NCI-H510A treated with DMSO at 0.1 percent for 48 hours (cell line): ENCODE results near the gene LILRA6.
"Not testable (repeated sequence)": the region's sequence is repeated elsewhere in the genome, so short reads cannot be mapped to it uniquely, and the experiment has no call there.

ENCODE experiments used
- DNase-seq: peaks from one replicate; lab custom pipeline; 2025; lab: John Stamatoyannopoulos, UW

Gene LILRA6

DNA sequence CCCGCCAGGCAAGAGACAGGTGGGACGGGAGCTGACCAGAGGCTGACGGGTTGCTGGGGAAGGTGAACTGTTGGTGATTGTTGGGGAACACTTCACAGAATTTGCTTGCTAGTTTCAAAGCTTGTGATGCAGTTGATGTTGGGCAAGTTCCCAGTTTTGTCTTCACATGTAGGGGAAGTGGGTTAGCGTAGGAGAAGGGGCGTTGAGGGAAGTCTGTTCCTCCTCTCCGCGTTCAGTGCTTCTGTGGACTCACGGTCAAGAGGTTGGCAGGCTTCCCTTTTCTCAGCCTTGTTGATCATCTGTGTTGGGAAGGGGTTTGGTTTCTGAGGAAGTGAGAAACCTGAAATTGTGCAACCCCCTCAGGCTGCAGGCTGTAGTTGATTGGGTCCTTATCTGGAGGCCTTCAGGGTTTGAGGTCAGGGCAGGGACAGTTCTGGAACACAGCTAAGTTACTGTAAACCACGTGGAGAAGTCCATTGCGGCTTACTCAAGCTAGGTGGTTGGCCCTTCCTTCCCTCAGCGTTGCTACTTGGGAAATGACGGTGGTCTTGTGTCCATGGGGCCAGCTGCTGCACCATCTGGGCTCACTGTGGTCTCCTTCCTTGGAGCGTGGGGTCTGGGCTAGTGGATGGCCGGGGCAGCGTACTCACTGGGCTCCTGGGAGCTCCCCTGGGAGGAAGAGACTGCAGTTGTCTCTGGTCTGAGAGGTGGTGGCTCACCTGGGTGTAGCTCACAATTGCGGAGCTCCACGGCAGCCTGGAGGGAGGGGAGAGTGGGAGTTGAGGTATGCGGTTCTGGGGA, 34.4 kb downstream of the LILRA6 start:
- DNase-seq: no peak

DNA sequence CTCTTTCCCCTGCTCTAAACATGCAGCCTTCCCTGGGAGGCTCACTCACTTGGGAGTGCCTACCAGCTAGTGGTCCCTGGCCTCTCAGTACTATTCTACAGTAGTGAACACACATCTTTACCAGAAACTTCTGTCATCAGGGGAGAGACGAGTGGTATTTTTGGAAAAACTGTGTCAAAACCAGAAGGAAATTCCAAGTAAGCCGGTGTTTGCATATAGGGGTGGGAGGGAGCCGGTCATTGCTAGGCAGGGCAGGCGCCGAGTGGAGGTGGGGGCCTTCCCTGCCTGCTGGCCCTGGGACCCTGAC, 35.0 kb downstream of the LILRA6 start:
- no peak for DNase-seq

DNA sequence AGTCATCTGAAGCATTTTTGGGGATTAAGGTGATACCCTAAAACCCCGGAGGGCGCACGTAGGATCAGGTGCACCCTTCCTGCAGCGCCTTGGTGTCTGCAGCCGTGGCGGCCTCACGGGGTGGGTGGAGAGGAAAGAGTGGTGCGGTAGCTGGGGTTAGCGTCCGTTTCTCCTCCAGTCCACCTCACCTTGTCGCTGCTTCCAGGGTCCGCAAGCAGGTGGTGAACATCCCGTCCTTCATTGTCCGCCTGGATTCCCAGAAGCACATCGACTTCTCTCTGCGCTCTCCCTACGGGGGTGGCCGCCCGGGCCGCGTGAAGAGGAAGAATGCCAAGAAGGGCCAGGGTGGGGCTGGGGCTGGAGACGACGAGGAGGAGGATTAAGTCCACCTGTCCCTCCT, 35.4 kb downstream of the LILRA6 start:
- not testable (repeated sequence) for DNase-seq

DNA sequence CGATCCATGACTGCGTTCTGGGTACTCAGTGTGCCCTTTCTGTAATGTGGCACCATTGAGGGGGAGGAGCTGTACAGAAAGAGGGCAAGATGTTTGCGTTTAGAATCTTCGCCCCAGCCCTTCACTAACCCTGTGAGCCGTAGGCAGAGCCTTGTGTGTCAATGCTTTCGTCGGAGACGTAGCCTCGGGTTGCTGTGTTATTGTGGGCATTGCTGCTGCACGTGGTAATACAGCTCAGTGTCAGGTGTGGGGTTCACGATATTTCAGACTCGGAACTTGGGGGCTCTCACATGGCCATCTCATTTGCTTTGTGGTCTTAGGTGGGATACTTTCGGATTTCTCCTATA, 35.8 kb downstream of the LILRA6 start:
- DNase-seq: no peak

DNA sequence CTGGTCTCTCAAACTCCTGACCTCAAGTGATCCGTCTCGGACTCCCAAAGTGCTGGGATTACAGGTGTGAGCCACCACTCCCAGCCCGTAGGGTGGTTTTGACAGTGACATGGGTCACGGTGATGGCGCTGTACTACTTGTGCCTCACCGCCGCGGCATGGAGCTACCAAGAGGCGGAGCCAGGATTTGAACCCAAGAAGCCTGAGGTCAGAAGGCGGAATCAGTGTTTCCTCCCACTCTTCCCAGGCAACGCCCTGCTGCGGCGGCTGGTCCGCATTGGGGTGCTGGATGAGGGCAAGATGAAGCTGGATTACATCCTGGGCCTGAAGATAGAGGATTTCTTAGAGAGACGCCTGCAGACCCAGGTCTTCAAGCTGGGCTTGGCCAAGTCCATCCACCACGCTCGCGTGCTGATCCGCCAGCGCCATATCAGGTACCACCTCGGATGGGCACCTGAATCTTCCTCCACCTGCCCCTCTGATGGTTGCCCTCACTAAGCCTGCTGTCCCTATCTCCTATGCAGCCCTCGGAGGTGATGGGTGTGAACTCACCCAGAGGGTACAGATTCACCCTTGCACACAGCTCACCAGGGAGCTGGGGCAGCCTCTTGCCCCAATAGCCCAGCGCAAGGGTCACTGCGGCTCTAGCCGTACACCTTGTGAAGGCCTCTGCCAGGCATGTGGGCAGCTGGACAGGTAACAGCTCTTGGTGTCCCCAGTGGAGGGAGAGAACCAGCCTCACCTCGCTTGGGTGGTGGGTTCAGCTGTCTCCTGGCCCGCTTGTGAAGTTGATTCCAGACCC, 36.4 kb downstream of the LILRA6 start:
- no peak for DNase-seq

DNA sequence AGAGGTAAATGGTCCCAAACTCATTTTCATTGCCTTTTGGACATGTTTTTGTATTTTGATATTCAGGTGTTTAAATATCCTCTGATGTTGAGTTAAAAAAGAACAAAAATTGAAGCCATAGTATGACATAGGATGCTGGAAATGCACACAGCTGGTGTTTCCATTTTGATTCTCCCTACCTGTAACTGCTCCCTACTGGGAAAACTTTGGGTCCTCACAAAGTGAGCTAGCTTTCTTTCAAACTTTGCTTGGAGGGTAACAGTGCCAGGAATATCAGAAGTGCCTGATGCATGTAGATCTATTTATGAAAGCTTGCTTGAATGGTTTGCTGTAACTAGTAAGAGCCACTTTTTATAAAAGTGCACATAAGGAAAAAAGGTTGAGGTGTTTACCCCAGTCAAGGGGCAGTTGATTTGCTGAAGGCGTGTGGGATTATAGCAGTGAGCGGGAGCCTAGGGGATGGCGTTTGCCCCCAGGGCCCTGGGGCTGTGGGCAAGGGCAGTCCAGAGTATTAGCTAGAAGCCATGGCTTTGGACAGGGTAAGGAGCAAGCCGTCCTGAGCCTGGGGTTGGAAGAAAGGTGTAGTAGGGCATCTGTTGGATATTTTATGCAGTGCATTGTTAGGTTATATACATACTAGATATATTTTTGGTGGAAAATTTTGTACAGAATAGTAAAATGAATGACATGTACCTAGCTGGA, 37.7 kb downstream of the LILRA6 start:
- no peak for DNase-seq

DNA sequence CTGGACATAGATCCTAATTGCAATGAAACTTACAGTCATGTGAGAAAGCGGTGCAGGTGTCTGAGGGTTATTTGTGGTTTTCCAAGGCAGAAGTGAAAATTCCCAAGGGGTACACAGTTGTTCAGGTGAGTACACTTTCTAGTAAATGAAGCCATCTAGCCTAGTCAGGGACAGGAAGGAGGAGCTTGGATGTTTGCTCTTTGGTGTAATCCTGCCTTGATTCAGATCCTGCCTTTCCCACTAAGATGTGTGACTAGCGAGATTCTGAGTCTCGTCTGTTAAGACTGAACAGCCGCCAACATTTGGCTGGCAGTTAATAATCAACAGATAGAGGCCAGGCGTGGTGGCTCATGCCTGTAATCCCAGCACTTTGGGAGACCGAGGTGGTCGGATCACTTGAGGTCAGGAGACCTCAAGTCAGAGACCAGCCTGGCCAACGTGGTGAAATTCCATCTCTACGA, 39.4 kb downstream of the LILRA6 start:
- no peak for DNase-seq

DNA sequence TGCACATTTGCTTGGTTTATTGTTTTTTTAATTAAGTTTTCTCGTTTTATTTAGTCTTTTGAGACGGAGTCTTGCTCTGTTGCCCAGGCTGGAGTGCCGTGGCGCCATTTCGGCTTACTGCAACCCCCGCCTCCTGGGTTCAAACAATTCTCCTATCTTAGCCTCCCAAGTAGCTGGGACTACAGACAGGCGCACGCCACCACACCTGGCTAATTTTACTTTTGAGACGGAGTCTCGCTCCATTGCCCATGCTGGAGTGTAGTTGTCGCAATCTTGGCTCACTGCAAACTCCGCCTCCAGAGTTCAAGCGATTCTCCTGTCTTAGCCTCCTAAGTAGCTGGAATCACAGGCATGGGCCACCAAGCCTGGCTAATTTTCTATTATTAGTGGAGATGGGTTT, 40.6 kb downstream of the LILRA6 start:
- no peak for DNase-seq

DNA sequence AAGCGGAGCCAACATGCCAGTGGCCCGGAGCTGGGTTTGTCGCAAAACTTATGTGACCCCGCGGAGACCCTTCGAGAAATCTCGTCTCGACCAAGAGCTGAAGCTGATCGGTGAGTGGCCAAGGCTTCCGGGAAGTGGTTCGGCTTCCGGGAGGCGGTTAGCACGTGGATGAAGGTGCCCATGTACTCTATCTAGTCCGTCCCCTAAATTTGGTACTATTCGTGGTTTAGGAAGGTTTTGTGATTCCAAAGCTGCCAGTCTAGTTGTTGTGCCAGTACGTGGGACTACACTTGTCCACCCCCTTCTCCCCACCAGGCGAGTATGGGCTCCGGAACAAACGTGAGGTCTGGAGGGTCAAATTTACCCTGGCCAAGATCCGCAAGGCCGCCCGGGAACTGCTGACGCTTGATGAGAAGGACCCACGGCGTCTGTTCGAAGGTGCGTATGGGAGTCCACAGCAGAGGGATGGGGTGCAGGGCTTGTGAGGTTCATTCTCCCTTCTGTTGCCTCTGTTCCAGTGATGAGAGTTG, 41.4 kb downstream of the LILRA6 start:
- DNase-seq: no peak

DNA sequence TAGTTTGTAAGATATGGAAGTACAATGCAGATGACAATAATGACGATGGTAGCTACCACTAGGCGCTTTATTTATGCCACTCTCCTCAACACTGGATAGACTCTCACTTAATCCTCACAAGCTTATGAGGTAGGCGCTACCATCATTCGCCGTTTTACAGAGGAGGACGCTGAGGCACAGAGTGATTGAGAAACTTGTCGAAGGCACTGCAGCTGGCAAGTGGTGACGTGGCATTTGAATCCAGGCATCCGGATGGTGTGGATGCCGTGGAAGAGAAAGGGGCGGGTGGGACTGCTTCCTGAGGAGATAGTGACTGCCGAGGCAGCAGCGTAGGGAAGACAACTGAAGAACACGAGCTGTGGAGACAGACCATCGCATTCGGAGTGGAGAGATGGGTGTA, 43.2 kb downstream of the LILRA6 start:
- DNase-seq: no peak

DNA sequence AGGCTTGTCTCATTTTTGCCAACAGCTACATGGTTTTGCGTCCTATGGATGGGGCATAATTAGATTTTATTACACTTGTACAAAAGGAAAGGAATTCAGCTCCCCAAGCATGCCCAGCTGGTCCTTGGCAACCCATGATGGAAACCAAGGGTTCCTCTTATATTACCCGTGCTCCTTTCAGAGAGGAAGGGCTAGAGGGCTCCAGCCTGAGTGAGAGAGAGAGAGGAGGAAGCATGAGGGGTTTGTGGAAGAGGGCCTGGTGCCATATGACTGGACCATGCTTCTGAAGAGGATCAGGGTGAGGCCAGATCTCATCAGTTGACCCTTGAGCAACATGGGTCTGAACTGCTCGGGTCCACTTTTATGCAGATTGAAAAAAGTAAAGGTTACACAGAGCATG, 45.5 kb downstream of the LILRA6 start:
- no peak for DNase-seq

DNA sequence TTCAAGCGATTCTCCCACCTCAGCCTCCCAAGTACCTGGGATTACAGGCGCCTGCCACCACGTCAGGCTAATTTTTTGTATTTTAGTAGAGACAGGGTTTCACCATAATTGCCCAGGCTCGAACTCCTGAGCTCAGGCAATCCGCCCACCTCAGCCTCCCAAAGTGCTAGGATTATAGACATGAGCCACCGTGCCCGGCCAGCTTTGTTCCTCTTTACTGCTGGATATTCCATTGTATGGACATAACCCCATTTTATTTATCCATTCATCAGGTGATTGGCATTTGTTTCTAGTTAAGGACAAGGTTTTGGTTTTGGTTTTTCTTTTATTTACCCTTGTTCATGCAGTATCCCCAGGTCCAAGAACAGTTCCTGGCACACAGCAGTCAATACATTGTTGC, 46.1 kb downstream of the LILRA6 start:
- no peak for DNase-seq

DNA sequence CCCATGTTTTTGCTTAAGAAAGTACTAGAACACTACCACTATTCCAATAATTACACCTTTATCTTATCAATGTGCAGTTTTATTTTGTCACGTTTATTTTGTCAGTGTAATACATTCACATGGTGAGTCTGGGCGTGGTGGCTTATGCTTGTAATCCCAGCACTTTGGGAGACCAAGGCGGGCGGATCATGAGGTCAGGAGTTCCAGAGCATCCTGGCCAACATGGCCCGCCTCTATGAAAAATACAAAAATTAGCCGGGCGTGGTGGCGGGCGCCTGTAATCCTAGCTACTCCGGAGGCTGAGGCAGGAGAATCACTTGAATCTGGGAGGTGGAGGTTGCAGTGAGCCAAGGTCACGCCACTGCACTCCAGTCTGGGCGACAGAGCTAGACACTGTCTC, 48.1 kb downstream of the LILRA6 start:
- DNase-seq: not testable (repeated sequence)

DNA sequence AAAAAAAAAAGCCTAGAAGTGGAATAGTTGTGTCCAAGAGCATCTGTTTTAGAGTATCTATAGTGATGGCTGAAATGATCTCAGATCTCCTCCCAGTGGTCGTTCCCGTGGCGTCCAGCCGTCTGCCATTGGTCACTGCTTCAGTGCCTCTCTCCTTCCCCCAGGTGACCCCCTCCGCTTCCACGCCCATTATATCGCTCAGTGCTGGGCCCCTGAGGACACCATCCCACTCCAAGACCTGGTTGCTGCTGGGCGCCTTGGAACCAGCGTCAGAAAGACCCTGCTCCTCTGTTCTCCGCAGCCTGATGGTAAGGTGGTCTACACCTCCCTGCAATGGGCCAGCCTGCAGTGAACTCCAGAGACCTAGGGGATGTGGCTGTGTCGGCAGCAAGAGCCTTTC, 49.6 kb downstream of the LILRA6 start:
- DNase-seq: no peak

DNA sequence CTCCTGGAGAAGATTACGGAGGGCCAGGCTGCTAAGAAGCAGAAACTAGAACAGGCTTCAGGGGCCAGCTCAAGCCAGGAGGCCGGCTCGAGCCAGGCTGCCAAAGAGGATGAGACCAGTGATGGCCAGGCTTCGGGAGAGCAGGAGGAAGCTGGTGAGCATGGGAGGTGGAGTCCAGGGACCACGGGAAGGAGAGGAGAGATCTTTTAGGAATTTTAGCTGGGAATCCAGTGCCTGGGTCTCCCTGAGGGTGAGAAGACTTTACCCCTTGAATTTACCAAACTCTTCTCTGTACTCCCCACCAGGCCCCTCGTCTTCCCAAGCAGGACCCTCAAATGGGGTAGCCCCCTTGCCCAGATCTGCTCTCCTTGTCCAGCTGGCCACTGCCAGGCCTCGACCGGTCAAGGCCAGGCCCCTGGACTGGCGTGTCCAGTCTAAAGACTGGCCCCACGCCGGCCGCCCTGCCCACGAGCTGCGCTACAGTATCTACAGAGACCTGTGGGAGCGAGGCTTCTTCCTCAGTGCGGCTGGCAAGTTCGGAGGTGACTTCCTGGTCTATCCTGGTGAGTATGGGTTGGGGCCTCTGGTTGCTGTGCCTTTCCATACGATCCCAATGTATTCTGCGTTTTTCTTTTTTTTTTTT, 50.7 kb downstream of the LILRA6 start:
- no peak for DNase-seq

DNA sequence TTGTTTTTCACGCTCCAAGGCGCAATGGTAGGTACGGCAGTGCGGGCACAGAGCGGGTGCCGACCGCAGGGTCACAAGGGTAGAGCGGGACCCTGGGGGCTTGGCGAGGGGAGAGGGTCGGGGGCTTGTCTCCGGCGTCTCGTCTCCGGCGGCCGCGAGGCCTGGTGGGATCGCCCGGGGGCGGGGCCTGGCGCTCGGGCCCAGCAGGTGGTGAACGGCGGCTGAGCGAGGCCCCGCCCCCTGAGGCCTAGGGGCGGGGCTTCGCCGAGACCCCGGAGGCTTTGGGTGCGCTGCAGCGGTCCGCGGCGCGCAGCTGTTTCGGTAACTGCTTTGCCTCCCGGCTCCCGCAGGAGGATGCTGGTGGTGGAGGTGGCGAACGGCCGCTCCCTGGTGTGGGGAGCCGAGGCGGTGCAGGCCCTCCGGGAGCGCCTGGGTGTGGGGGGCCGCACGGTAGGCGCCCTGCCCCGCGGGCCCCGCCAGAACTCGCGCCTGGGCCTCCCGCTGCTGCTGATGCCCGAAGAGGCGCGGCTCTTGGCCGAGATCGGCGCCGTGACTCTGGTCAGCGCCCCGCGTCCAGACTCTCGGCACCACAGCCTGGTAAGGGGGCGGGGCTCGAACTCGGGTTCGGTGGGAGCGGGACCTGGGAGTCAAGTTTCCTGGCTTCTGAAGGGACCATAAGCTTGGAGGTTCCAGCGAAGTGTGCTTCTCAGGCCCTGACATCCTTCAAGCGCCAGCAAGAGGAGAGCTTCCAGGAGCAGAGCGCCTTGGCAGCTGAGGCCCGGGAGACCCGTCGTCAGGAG, 51.4 kb downstream of the LILRA6 start, which contains the start of gene TSEN34:
Gene TSEN34, plus strand, starts transcription at position 298 of the 800 bp plus-strand sequence. Its CDS starts 57 bp downstream, at position 355.
- DNase-seq: peak; percentile 69

DNA sequence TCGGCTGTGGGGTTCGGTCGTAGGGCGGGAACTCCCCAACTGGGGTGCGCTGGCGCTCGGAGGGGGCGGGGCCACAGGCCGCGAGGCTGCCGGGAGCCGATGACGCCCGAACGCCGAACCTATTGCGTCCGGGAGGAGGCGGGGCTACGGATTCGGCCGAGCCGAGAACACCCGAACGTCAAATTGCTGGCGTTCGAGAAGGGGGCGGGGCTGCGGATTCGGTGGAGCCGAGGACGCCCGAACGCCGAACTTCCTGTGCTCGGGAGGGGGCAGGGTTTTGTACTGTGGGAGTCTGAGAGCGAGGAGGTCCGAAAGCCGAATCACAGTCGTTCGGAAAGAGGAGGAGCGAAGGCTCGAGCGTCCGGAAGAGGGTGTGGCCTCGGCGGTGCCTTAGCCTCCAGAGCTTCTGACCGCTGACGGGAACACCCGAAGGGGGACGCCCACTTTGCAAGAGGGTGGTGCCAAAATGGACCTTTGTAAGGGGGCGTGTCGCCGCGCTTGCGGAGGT, 52.0 kb downstream of the LILRA6 start:
- peak; percentile 97 for DNase-seq

DNA sequence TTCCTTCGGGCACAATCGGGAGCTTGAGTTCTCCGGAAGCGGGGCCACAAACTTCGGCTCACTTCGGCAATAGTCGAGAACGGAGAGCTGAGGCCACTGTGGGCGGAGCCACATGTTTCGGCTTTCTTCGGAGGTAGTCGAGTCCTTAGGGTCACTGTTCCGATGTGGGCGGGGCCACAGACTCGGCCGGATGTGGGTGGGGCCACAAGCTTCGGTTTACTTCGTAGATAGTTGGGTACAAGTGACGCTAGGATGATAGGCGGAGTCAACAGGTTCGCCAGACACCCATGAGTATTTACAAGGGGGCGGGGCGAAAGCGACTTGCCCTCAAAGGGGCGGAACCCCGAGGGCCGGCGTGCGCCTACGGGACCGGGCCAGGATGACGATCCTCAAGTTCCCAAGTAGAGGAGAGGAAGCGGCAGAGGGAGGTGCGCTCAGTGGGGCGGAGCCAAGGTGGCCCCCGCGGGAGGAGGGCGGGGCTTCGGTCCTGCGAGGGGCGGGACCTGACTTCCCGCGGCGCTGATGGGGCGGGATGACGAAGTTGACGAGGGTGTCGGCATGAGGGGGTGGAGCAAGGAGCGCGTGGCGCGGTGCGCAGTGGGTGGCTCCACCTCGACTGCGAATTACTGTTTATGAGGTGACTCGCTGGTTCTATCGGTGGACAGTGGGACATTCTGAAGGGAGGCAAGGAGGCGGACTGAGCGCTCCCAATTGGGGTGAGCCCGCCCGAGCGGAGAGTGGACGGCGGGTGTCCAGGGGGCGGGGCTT, 52.7 kb downstream of the LILRA6 start:
- DNase-seq: peak; percentile 99

DNA sequence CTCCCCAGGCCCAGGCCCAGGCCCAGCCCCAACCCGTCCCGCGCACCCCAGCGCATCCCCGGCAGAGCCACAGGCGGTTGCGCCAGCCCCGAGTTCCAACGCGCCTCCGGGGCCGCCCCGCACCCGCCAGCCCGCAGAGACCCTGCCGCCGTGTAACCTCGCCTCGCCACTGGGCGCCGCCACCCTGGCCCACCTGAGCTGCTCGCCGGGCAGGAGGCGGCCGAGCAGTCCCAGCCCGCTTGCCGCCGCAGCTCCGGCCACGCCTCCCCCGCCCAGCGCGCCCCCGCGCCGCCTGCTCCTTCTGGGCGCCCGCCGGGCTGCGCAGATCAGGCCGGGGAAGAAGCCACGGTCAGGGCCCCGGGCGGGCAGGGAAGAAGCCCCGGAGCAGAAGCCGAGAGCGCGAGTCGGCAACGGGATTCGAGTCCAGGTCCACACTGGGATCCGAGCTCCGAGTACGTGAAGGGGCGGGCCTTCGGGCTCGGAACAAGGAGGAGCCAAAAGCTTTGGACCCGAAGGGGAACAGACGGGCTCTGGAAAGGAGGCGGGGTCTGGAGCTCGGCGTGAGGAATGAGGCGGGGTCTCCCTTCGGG, 53.4 kb downstream of the LILRA6 start, which contains the start of gene MBOAT7:
Gene MBOAT7, minus strand, starts transcription at position 436 of the 590 bp plus-strand sequence. CDS start 1,072 bp downstream, outside the sequence.
- peak; percentile 84 for DNase-seq
